ENCODE data around the gene TTC6. TPM values are rescaled to one million over a fixed set of nuclear protein-coding genes. Genes with fewer than 3 reads are reported as not detected.
"Not testable (repeated sequence)": the region's sequence is repeated elsewhere in the genome, so short reads cannot be mapped to it uniquely, and the experiment has no call there.

TTC6 gene
- total RNA-seq, 1 donor from 2014 or later, result 8.5 TPM

DNA sequence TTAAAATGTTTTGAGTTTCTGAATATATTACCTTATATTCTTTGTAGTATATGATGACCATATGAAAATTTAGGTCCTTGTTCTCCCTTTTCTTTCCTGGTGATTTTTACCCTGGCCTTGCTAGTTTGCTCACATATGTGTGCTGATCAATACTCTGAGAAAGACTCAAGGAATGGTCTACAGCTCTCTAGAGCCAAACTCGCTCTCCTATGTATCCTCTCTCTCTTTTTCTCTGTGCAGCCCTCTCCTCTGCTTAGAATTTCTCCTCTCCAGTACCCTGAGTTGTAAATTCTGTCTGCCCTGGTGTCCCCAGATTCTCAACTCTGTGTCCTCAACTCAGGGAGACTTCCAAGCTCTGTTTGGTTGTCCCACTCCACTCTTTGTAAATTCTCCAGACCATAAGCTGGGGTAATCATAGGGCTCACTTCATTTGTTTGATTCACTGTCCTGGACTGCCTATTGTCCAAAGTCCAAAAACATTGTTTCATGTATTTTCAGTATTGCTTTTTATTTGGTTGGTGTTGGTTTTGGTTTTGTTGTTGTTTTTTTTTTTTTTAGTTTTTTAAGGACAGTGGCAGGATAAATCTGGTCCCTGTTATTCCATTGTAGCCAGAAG, 41.4 kb upstream of the TTC6 start:
- TF ChIP-seq, protein P1, sequence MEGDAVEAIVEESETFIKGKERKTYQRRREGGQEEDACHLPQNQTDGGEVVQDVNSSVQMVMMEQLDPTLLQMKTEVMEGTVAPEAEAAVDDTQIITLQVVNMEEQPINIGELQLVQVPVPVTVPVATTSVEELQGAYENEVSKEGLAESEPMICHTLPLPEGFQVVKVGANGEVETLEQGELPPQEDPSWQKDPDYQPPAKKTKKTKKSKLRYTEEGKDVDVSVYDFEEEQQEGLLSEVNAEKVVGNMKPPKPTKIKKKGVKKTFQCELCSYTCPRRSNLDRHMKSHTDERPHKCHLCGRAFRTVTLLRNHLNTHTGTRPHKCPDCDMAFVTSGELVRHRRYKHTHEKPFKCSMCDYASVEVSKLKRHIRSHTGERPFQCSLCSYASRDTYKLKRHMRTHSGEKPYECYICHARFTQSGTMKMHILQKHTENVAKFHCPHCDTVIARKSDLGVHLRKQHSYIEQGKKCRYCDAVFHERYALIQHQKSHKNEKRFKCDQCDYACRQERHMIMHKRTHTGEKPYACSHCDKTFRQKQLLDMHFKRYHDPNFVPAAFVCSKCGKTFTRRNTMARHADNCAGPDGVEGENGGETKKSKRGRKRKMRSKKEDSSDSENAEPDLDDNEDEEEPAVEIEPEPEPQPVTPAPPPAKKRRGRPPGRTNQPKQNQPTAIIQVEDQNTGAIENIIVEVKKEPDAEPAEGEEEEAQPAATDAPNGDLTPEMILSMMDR (IDR thresholded peaks at IDR 0.05; ENCODE audit: unreplicated experiment), result no peak
- Mint-ChIP-seq H3K4me1 (ENCODE audit: unreplicated experiment) (no peaks in the 10 kb centered on the region), H3K27me3 (ENCODE audit: unreplicated experiment) (no peaks in the 10 kb centered on the region), H3K4me3 (ENCODE audit: unreplicated experiment) (no peak overlapping the region), H3K27ac (ENCODE audit: unreplicated experiment) (no peak overlapping the region), H3K9me3 (ENCODE audit: unreplicated experiment) (peaks cover 10% of the 10 kb centered on the region), H3K36me3 (ENCODE audit: low read depth, unreplicated experiment) (peaks cover 11% of the 10 kb centered on the region)
- no peak for DNase-seq (ENCODE audit: low spot score)

DNA sequence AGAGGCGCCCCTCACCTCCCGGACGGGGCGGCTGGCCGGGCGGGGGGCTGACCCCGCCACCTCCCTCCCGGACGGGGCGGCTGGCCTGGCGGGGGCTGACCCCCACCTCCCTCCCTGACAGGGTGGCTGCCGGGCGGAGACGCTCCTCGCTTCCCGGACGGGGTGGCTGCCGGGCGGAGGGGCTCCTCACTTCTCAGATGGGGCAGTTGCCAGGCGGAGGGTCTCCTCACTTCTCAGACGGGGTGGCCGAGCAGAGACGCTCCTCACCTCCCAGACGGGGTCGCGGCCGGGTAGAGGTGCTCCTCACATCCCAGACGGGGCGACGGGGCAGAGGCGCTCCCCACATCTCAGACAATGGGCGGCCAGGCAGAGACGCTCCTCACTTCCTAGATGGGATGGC, 39.8 kb upstream of the TTC6 start:
- peaks cover 11% of the 10 kb centered on the region for H3K36me3 Mint-ChIP-seq (ENCODE audit: low read depth, unreplicated experiment)
- H3K27me3 Mint-ChIP-seq (ENCODE audit: unreplicated experiment); H3K9me3 Mint-ChIP-seq (ENCODE audit: unreplicated experiment); H3K4me3 Mint-ChIP-seq (ENCODE audit: unreplicated experiment); H3K4me1 Mint-ChIP-seq (ENCODE audit: unreplicated experiment); DNase-seq (ENCODE audit: low spot score); H3K27ac Mint-ChIP-seq (ENCODE audit: unreplicated experiment): not testable (repeated sequence)

DNA sequence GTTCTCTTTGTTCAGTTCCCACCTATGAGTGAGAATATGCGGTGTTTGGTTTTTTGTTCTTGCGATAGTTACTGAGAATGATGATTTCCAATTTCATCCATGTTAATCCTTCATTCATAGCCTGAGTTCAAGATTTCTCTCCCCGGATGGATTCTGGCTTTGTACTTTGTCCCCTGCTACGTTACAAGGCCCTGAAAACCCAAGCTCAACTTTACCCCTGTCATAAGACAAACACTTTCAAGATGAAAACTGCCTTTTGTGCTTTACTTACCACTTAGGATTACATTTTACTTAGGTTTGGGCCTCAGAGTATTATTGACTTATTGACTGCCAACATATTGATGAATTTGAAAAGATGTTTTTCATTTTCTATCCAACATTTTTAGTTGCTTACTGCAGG, 36.7 kb upstream of the TTC6 start:
- TF ChIP-seq, protein P1 (IDR thresholded peaks at IDR 0.05; ENCODE audit: unreplicated experiment), result no peak
- peaks cover 11% of the 10 kb centered on the region for H3K36me3 Mint-ChIP-seq (ENCODE audit: low read depth, unreplicated experiment)
- no peaks in the 10 kb centered on the region for H3K27me3 Mint-ChIP-seq (ENCODE audit: unreplicated experiment)
- H3K4me1 Mint-ChIP-seq (ENCODE audit: unreplicated experiment), result no peaks in the 10 kb centered on the region
- H3K9me3 Mint-ChIP-seq (ENCODE audit: unreplicated experiment), result peaks cover 10% of the 10 kb centered on the region
- H3K4me3 Mint-ChIP-seq (ENCODE audit: unreplicated experiment), result no peak overlapping the region
- DNase-seq (ENCODE audit: low spot score), result no peak
- no peak overlapping the region for H3K27ac Mint-ChIP-seq (ENCODE audit: unreplicated experiment)

DNA sequence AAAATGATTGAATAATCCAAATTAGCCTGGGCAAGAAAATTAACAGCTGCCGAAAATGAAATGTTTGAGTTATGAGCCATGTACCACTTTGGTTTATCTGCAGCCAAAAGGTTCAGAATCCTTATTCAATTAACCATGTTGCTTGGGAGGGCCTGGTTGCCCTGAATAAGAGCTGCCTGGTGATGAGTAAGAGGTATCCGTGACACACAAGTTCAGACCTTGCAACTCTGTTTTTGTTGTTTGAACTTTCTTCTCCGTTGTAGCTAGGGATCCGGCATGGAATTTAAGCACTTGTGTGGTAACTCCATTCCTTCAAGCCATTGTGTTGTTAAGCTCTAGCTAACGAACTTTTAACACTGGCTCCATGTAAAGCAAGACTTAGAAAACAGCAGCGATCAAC, 36.0 kb upstream of the TTC6 start:
- H3K27ac Mint-ChIP-seq (ENCODE audit: unreplicated experiment), result no peak overlapping the region
- no peaks in the 10 kb centered on the region for H3K27me3 Mint-ChIP-seq (ENCODE audit: unreplicated experiment)
- DNase-seq (ENCODE audit: low spot score), result no peak
- peaks cover 10% of the 10 kb centered on the region for H3K9me3 Mint-ChIP-seq (ENCODE audit: unreplicated experiment)
- H3K4me1 Mint-ChIP-seq (ENCODE audit: unreplicated experiment), result no peaks in the 10 kb centered on the region
- H3K36me3 Mint-ChIP-seq (ENCODE audit: low read depth, unreplicated experiment), result peaks cover 11% of the 10 kb centered on the region
- TF ChIP-seq, protein P1 (IDR thresholded peaks at IDR 0.05; ENCODE audit: unreplicated experiment), result no peak
- no peak overlapping the region for H3K4me3 Mint-ChIP-seq (ENCODE audit: unreplicated experiment)

DNA sequence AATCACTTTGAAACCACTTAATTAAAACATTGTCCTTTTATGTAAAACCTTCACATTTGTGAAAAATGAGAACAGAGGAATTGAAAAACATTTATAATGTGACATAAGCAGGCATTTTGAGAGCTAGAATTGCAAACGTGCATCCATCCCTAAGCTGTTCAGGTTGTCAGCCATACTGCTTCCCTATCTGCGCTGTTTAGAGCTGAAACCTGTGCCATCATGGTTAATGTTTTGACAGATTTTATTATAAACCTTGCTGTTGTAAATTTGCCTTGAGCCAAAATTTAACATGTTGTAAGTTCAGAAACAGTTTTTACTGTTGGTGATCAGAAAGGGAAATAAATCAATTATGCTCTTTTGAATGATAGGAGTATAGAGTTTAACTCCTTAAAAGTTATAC, 32.2 kb upstream of the TTC6 start:
- TF ChIP-seq, protein P1 (IDR thresholded peaks at IDR 0.05; ENCODE audit: unreplicated experiment), result no peak
- peaks cover 5% of the 10 kb centered on the region for H3K4me1 Mint-ChIP-seq (ENCODE audit: unreplicated experiment)
- H3K36me3 Mint-ChIP-seq (ENCODE audit: low read depth, unreplicated experiment), result no peaks in the 10 kb centered on the region
- H3K4me3 Mint-ChIP-seq (ENCODE audit: unreplicated experiment), result no peak overlapping the region
- DNase-seq (ENCODE audit: low spot score), result no peak
- no peak overlapping the region for H3K27ac Mint-ChIP-seq (ENCODE audit: unreplicated experiment)
- no peaks in the 10 kb centered on the region for H3K27me3 Mint-ChIP-seq (ENCODE audit: unreplicated experiment)
- no peaks in the 10 kb centered on the region for H3K9me3 Mint-ChIP-seq (ENCODE audit: unreplicated experiment)
